Neural cell (in vitro differentiated cells): ENCODE measurements around the gene CDHR2. TPM values are rescaled to one million over a fixed set of nuclear protein-coding genes. Genes with fewer than 3 reads are reported as not detected.

ENCODE experiments used
- H2AFZ ChIP-seq: fragments of 200-600, 300-800 bp; sonication (generic), shearing (Covaris generic); 2 replicates; pipeline ENCODE4 v1.6.0; 2014; ENCODE audit warnings: low read depth, mild to moderate bottlenecking, antibody characterized with exemption, low read length, moderate library complexity
- H3F3A ChIP-seq: fragments of 200-600 bp; shearing (Covaris generic); 2 replicates; pipeline ENCODE4 v1.6.1; 2016; ENCODE audit warnings: mild to moderate bottlenecking, moderate library complexity, mixed read lengths, antibody characterized with exemption, low read length; ENCODE audit not compliant: insufficient read depth, poor library complexity, severe bottlenecking
- H3K27ac ChIP-seq: fragments of 200-600, 300-800 bp; sonication (generic), shearing (Covaris generic); 2 replicates; pipeline ENCODE4 v1.5.1; 2014; ENCODE audit warnings: mild to moderate bottlenecking, low read length, moderate library complexity
- H3K27me3 ChIP-seq: fragments of 300-800, 200-600 bp; sonication (generic), shearing (Covaris generic); 2 replicates; pipeline ENCODE4 v1.6.0; 2014; ENCODE audit warnings: mild to moderate bottlenecking, low read depth, low read length, moderate library complexity; ENCODE audit not compliant: insufficient read depth
- H3K36me3 ChIP-seq: fragments of 300-800, 200-600 bp; sonication (generic), shearing (Covaris generic); 2 replicates; pipeline ENCODE4 v1.5.1; 2014; ENCODE audit warnings: mild to moderate bottlenecking, antibody characterized with exemption, low read length, moderate library complexity; ENCODE audit not compliant: insufficient read depth
- H3K4me2 ChIP-seq: fragments of 300-800, 200-600 bp; sonication (generic), shearing (Covaris generic); 2 replicates; pipeline ENCODE4 v1.6.0; 2014; ENCODE audit warnings: mild to moderate bottlenecking, low read length
- H3K4me3 ChIP-seq: fragments of 300-800, 200-600 bp; sonication (generic), shearing (Covaris generic); 2 replicates; pipeline ENCODE4 v1.5.1; 2014; ENCODE audit warnings: mild to moderate bottlenecking, low read length, moderate library complexity
- H3K79me2 ChIP-seq: fragments of 200-600 bp; shearing (Covaris generic); replicated peaks from 2 replicates; pipeline ENCODE4 v1.6.0; 2014; ENCODE audit warnings: mild to moderate bottlenecking, low read length, moderate library complexity; ENCODE audit not compliant: insufficient read depth
- H3K9ac ChIP-seq: fragments of 300-800, 200-600 bp; sonication (generic), shearing (Covaris generic); 2 replicates; pipeline ENCODE4 v1.6.1; 2016; ENCODE audit warnings: mild to moderate bottlenecking, low read length, mixed read lengths
- H3K9me2 ChIP-seq: fragments of 200-600 bp; shearing (Covaris generic); 2 replicates; pipeline ENCODE4 v1.6.1; 2016; ENCODE audit warnings: mild to moderate bottlenecking, low read length, mixed read lengths; ENCODE audit not compliant: insufficient read depth
- H3K9me3 ChIP-seq: fragments of 200-600, 300-800 bp; sonication (generic), shearing (Covaris generic); 2 replicates; pipeline ENCODE4 v1.6.1; 2016; ENCODE audit warnings: mild to moderate bottlenecking, mixed run types, low read length, moderate library complexity, mixed read lengths
- H4K20me1 ChIP-seq: fragments of 200-600 bp; shearing (Covaris generic); 2 replicates; pipeline ENCODE4 v1.6.1; 2016; ENCODE audit warnings: mild to moderate bottlenecking, mixed run types; ENCODE audit not compliant: insufficient read depth
- CTCF ChIP-seq: fragments of 450-650 bp; IDR thresholded peaks from 2 replicates; pipeline ENCODE4 v1.5.1; 2014; ENCODE audit warnings: antibody characterized with exemption, mild to moderate bottlenecking, moderate library complexity; ENCODE audit not compliant: poor library complexity, severe bottlenecking
- EP300 ChIP-seq: fragments of 450-650 bp; conservative IDR thresholded peaks from 2 replicates; pipeline ENCODE4 v1.6.1; 2014; ENCODE audit warnings: antibody characterized with exemption, mild to moderate bottlenecking, moderate library complexity; ENCODE audit not compliant: poor library complexity, severe bottlenecking
- EZH2 ChIP-seq: fragments of 200-600, 300-800 bp; shearing (Covaris generic), sonication (generic); IDR thresholded peaks from 2 replicates; pipeline ENCODE4 v1.6.1; 2014; ENCODE audit warnings: antibody characterized with exemption, low read length, borderline replicate concordance, mild to moderate bottlenecking; ENCODE audit not compliant: insufficient read depth, poor library complexity, severe bottlenecking
- MXI1 ChIP-seq: fragments of 450-650 bp; conservative IDR thresholded peaks from 2 replicates; pipeline ENCODE4 v1.6.1; 2014; ENCODE audit warnings: antibody characterized with exemption, mild to moderate bottlenecking; ENCODE audit not compliant: poor library complexity, severe bottlenecking
- POLR2AphosphoS5 ChIP-seq: IDR thresholded peaks from 2 replicates; pipeline ENCODE4 v1.6.1; 2012
- RAD21 ChIP-seq: fragments of 450-650 bp; conservative IDR thresholded peaks from 2 replicates; pipeline ENCODE4 v1.6.1; 2014; ENCODE audit warnings: antibody characterized with exemption, mild to moderate bottlenecking, moderate library complexity
- SMC3 ChIP-seq: fragments of 450-650 bp; conservative IDR thresholded peaks from 2 replicates; pipeline ENCODE4 v1.6.1; 2014; ENCODE audit warnings: antibody characterized with exemption, mild to moderate bottlenecking, moderate library complexity; ENCODE audit not compliant: poor library complexity
- TAF1 ChIP-seq: IDR thresholded peaks from 2 replicates; pipeline ENCODE4 v1.6.1; 2012; ENCODE audit warnings: low read depth
- polyA plus RNA-seq: library from polyadenylated mRNA; depleted of rRNA; stranded (reverse); fragments of >200 nt; gene quantifications from 2 replicates; pipeline ENCODE4 v1.2.3, GENCODE V29; 2014
- TF ChIP-seq, protein P1 (sequence below): IDR thresholded peaks from 2 replicates; pipeline ENCODE4 v1.6.1; 2012; ENCODE audit warnings: borderline replicate concordance

Gene CDHR2
- polyA plus RNA-seq, 1 donor from 2014 or later, result 1.0 TPM

DNA sequence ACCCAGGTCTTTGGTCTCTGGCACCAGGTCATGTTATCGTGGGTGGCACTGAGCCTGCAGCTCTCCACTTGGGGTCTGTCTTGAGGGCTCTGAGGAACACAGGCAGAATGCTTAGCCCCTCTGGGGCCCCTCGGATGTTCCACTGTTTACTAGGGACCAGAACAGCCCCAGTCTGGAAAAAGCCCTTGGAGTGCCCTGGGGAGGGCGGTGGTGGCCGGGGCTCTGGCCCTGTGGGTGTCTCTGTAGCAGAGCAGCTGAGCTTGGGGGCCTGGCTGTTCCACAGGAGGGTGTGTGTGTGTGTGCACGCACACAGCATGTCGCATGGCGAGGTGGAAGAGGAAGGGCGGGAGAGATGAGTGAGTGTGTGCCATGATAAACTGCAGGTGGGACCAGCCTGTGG is 45.4 kb downstream of the CDHR2 start:
- Histone ChIP-seq H3K36me3 (peaks cover 6% of the 10 kb centered on the region), H3K9ac (no peak overlapping the region)

GRCh38 chr5:176595386-176595943 is 46.3 kb downstream of the CDHR2 start:
- no peak overlapping the region for H3K4me3 ChIP-seq
- no peaks in the 10 kb centered on the region for H3K9me3 ChIP-seq
- H3K36me3 ChIP-seq, result peaks cover 6% of the 10 kb centered on the region
- H3F3A ChIP-seq, result no peaks in the 10 kb centered on the region
- no peak overlapping the region for H3K9ac ChIP-seq
- H4K20me1 ChIP-seq, result no peaks in the 10 kb centered on the region
- no peak overlapping the region for H3K27ac ChIP-seq
- no peak overlapping the region for H2AFZ ChIP-seq
- no peaks in the 10 kb centered on the region for H3K27me3 ChIP-seq
- TF ChIP-seq MXI1 (no peak), SMC3 (no peak)
- H3K9me2 ChIP-seq, result no peaks in the 10 kb centered on the region
- H3K4me2 ChIP-seq, result no peak overlapping the region
- no peaks in the 10 kb centered on the region for H3K79me2 ChIP-seq

More for the DNA sequence above, 45.4 kb downstream of the CDHR2 start:
- H3K79me2 ChIP-seq, result no peaks in the 10 kb centered on the region
- no peaks in the 10 kb centered on the region for H3F3A ChIP-seq
- no peaks in the 10 kb centered on the region for H3K27me3 ChIP-seq
- H3K4me2 ChIP-seq, result no peak overlapping the region
- H3K4me3 ChIP-seq, result no peak overlapping the region
- no peaks in the 10 kb centered on the region for H4K20me1 ChIP-seq
- no peaks in the 10 kb centered on the region for H3K9me2 ChIP-seq
- TF ChIP-seq, protein P1, sequence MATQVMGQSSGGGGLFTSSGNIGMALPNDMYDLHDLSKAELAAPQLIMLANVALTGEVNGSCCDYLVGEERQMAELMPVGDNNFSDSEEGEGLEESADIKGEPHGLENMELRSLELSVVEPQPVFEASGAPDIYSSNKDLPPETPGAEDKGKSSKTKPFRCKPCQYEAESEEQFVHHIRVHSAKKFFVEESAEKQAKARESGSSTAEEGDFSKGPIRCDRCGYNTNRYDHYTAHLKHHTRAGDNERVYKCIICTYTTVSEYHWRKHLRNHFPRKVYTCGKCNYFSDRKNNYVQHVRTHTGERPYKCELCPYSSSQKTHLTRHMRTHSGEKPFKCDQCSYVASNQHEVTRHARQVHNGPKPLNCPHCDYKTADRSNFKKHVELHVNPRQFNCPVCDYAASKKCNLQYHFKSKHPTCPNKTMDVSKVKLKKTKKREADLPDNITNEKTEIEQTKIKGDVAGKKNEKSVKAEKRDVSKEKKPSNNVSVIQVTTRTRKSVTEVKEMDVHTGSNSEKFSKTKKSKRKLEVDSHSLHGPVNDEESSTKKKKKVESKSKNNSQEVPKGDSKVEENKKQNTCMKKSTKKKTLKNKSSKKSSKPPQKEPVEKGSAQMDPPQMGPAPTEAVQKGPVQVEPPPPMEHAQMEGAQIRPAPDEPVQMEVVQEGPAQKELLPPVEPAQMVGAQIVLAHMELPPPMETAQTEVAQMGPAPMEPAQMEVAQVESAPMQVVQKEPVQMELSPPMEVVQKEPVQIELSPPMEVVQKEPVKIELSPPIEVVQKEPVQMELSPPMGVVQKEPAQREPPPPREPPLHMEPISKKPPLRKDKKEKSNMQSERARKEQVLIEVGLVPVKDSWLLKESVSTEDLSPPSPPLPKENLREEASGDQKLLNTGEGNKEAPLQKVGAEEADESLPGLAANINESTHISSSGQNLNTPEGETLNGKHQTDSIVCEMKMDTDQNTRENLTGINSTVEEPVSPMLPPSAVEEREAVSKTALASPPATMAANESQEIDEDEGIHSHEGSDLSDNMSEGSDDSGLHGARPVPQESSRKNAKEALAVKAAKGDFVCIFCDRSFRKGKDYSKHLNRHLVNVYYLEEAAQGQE, result no peak
- no peak for TF ChIP-seq POLR2AphosphoS5
- no peak for TF ChIP-seq EP300
- no peak for TF ChIP-seq SMC3
- TF ChIP-seq MXI1, result no peak
- no peak for TF ChIP-seq TAF1
- H3K9me3 ChIP-seq, result no peaks in the 10 kb centered on the region
- no peak overlapping the region for H3K27ac ChIP-seq
- H2AFZ ChIP-seq, result no peak overlapping the region

GRCh38 chr5:176596069-176596644 is 47.0 kb downstream of the CDHR2 start:
- peaks cover 4% of the 10 kb centered on the region for H3K79me2 ChIP-seq
- H2AFZ ChIP-seq, result no peak overlapping the region
- no peak overlapping the region for H3K4me3 ChIP-seq
- H3K9me2 ChIP-seq, result no peaks in the 10 kb centered on the region
- no peaks in the 10 kb centered on the region for H3K27me3 ChIP-seq
- no peaks in the 10 kb centered on the region for H3K9me3 ChIP-seq
- no peak overlapping the region for H3K4me2 ChIP-seq
- H3F3A ChIP-seq, result no peaks in the 10 kb centered on the region
- no peak overlapping the region for H3K9ac ChIP-seq
- no peak for TF ChIP-seq RAD21
- TF ChIP-seq, protein P1, result no peak
- no peak for TF ChIP-seq EZH2
- no peak for TF ChIP-seq EP300
- TF ChIP-seq TAF1, result no peak
- TF ChIP-seq MXI1, result no peak
- TF ChIP-seq SMC3, result no peak
- TF ChIP-seq CTCF, result no peak
- TF ChIP-seq POLR2AphosphoS5, result no peak
- no peaks in the 10 kb centered on the region for H4K20me1 ChIP-seq
- H3K27ac ChIP-seq, result no peak overlapping the region
- H3K36me3 ChIP-seq, result peaks cover 3% of the 10 kb centered on the region
